ENCODE results near the gene YEATS4.

YEATS4 gene

GRCh38 chr12:69324797-69325466 is 34.6 kb upstream of the YEATS4 start:
- Mint-ChIP-seq H3K4me1 (no peaks in the 10 kb centered on the region), H3K36me3 (ENCODE audit: low read depth) (no peaks in the 10 kb centered on the region), H3K9me3 (peaks cover 4% of the 10 kb centered on the region), H3K27ac (no peak overlapping the region), H3K27me3 (ENCODE audit: low read depth) (peaks cover 21% of the 10 kb centered on the region), H3K4me3 (no peak overlapping the region)
- TF ChIP-seq CTCF (IDR thresholded peaks at IDR 0.05; ENCODE audit: unreplicated experiment in 3 of 3): no peak

GRCh38 chr12:69328426-69328825 is 31.1 kb upstream of the YEATS4 start:
- TF ChIP-seq CTCF (IDR thresholded peaks at IDR 0.05; ENCODE audit: unreplicated experiment in 3 of 3): no peak
- Mint-ChIP-seq H3K9me3 (no peaks in the 10 kb centered on the region), H3K27ac (peak overlapping the region in 1 of 3 experiments; percentile 9), H3K4me3 (no peak overlapping the region), H3K27me3 (ENCODE audit: low read depth) (peaks cover 44% of the 10 kb centered on the region), H3K36me3 (ENCODE audit: low read depth) (no peaks in the 10 kb centered on the region), H3K4me1 (peaks cover 15% of the 10 kb centered on the region)

GRCh38 chr12:69329669-69330428 is 29.7 kb upstream of the YEATS4 start:
- peaks cover 15% of the 10 kb centered on the region for H3K4me1 Mint-ChIP-seq
- TF ChIP-seq CTCF (IDR thresholded peaks at IDR 0.05; ENCODE audit: unreplicated experiment in 3 of 3): no peak
- H3K27ac Mint-ChIP-seq: peak overlapping the region; percentile 0 to 90 (median 72)
- peak overlapping the region in 2 of 3 experiments; percentile 28 to 70 for H3K4me3 Mint-ChIP-seq
- H3K9me3 Mint-ChIP-seq: no peaks in the 10 kb centered on the region
- no peaks in the 10 kb centered on the region for H3K36me3 Mint-ChIP-seq (ENCODE audit: low read depth)
- peaks cover 46% of the 10 kb centered on the region for H3K27me3 Mint-ChIP-seq (ENCODE audit: low read depth)

- Mint-ChIP-seq H3K9me3 (no peaks in the 10 kb centered on the region), H3K4me1 (peaks cover 15% of the 10 kb centered on the region), H3K4me3 (peak overlapping the region; percentile 70 to 84 (median 80)), H3K27ac (peak overlapping the region; percentile 72 to 90 (median 76)), H3K36me3 (ENCODE audit: low read depth) (no peaks in the 10 kb centered on the region), H3K27me3 (ENCODE audit: low read depth) (peaks cover 50% of the 10 kb centered on the region)
- no peak for TF ChIP-seq CTCF (IDR thresholded peaks at IDR 0.05; ENCODE audit: unreplicated experiment in 3 of 3)
Measured at GRCh38 chr12:69330475-69331473, 28.8 kb upstream of the YEATS4 start.

GRCh38 chr12:69331519-69331908 is 28.0 kb upstream of the YEATS4 start:
- H3K9me3 Mint-ChIP-seq: no peaks in the 10 kb centered on the region
- peaks cover 15% of the 10 kb centered on the region for H3K4me1 Mint-ChIP-seq
- H3K27ac Mint-ChIP-seq: peak overlapping the region; percentile 72 to 90 (median 76)
- H3K36me3 Mint-ChIP-seq (ENCODE audit: low read depth): no peaks in the 10 kb centered on the region
- TF ChIP-seq CTCF (IDR thresholded peaks at IDR 0.05; ENCODE audit: unreplicated experiment in 3 of 3): no peak
- H3K4me3 Mint-ChIP-seq: peak overlapping the region; percentile 70 to 84 (median 80)
- H3K27me3 Mint-ChIP-seq (ENCODE audit: low read depth): peaks cover 49% of the 10 kb centered on the region
